DMS53 treated with DMSO at 0.1 percent for 48 hours (cell line): ENCODE data around the gene CPXM1.
"Not testable (repeated sequence)": the region's sequence is repeated elsewhere in the genome, so short reads cannot be mapped to it uniquely, and the experiment has no call there.

Source experiments
- DNase-seq: peaks from one replicate; lab custom pipeline; 2025; ENCODE audit not compliant: unreplicated experiment; lab: John Stamatoyannopoulos, UW

Gene CPXM1

DNA sequence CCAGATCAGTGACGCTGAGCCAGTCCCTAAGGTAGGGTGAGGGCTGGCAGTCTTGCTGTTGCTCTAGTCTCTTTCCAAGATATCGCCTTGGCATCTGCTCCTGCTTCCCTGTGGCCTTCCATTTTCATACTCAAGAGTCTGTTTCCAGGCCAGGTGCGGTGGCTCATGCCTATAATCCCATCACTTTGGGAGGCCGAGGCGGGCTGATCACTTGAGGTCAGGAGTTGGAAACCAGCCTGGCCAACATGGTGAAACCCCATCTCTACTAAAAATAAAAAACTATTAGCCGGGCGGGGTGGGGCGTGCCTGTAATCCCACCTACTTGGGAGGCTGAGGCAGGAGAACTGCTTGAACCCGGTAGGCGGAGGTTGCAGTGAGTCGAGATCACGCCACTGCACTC is 30.3 kb downstream of the CPXM1 start:
- DNase-seq: not testable (repeated sequence)

DNA sequence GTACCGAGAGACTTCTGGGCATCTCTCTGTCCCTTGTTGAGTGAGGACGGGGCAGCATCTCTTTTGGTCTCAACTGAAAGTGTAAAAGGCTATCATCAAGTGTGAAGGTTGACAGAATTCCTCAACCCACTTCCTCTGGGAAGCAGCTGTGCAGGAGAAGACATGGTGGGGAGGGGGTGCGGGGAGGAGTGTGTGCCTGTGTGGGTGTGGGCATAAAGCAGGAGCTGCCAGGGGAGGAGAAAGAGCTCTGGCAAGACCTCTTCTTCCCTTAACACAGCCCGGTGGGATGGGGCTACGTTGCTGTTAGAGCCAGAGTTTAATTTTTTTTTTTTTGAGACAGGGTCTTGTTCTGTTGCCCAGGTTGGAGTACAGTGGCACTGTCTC is 31.8 kb downstream of the CPXM1 start:
- no peak for DNase-seq

DNA sequence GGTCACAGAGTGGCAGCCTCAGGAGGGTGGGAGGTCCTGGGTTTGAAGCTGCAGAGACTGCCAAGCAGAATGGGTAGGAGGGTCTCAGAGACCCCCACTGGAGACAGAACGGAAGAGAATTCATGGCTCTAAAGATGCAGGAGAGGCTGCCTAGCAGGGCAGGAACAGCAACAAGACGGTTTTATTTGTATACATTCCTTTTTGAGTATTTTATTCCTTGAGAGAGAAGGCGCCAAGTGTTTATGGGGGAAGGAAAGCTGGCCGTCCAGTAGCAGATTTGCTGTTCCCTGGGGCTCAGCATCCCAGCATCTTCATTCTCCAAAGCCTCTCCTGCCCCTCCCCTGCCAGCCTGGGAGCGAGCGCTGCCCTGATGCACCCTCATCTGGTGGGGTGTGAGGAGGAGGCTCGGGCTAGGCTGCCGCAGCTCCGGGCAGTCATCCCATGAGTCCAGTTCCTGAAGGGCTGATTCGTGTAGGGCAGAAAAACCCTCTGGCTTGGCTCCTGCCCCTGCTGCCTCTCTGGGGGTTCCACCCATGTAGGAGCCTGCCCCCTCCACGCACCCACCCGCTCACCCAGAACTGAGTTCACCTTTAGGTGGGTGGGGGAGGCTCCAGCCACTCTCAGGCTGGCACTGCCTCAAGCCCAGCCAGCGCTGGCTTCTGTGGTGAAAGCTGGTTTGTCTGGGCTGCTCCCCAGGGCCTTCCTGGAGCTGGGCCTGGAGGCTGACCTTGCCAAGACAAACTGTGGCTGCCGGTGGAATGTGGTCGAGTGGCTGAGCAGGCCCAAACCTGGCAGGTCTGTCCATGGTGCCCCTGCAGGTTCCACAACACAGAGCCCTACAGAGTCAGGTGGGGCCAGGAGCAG is 32.4 kb downstream of the CPXM1 start:
- no peak for DNase-seq

DNA sequence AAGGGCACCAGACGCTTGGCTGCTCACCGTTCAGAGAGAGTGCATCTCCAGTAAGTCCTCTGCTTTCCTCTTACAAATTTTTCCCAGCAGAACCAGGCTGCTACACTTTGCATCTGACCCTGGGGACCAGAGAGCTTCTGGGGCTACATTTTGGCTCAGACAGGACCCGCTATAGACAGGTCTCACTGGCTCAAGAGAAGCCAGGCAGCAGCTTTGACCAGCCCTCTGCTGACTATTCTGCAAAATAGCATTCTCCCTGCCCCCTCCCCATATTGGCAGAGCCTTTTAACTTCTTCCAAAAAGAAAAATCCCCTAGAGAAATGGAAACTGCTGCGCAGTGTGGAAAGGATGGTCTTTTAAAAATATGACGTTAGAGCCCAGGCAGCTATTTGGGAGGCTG is 37.2 kb downstream of the CPXM1 start:
- DNase-seq: no peak

DNA sequence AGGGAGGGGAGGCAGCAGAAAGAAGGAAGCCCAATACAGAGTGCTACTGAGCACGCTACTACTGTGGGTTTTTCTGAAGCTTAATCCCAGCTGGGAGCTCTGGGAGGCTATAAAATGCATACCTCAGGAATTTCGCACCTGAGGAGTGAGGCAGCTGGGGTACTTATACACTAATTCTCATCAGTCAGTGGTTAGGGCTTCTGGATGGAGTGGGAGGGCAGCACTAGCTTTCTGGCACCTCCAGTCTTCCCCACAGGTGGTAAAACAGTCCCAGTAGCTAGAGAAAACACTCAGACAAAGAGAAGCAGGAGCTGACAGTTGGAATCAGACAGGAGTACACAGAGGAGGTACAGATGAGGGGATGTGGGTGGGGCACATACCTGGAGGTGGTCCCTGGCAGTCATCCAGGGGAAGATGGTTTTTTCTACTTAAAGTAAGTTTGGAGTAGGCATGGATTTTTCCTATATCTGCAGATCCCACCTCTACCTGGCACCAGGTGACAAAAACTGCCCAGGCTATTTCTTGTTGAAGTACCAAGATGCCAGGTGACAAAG is 37.8 kb downstream of the CPXM1 start:
- DNase-seq: no peak

DNA sequence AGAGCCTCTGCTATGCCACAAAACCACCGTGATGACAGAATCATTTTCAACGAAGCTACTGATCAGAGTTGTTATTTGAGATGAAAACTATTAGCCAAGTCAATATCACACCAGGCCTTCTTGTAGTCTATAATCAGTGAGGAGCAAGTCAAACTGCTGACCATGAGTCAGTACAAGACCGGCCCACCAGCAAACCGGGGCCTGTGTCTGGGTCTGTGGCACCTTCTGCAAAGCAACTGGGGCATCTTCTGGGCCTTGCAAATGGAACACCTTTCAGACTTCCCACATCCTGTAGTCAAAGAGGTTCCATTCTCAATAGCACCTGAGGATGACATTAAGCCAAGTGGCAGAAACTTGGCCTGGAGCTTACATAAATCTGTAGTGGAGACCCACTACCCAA is 38.5 kb downstream of the CPXM1 start:
- DNase-seq: no peak

DNA sequence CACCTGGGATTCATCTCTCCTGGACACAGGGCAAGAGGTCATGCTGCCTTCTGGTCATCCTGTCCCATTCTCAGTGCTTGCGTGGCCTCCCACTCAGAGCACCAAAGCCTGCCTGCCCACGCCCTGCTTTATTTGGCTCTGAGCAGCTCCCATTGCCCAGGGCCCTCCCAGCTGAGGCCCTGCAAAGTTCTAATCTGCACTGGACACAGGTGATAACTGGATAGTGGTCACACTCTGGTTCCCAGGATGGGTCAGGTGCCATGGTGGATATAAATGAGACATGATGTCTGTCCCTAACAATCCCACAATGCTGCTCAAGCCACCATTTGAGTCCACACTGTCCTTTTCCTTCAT is 39.5 kb downstream of the CPXM1 start:
- no peak for DNase-seq

DNA sequence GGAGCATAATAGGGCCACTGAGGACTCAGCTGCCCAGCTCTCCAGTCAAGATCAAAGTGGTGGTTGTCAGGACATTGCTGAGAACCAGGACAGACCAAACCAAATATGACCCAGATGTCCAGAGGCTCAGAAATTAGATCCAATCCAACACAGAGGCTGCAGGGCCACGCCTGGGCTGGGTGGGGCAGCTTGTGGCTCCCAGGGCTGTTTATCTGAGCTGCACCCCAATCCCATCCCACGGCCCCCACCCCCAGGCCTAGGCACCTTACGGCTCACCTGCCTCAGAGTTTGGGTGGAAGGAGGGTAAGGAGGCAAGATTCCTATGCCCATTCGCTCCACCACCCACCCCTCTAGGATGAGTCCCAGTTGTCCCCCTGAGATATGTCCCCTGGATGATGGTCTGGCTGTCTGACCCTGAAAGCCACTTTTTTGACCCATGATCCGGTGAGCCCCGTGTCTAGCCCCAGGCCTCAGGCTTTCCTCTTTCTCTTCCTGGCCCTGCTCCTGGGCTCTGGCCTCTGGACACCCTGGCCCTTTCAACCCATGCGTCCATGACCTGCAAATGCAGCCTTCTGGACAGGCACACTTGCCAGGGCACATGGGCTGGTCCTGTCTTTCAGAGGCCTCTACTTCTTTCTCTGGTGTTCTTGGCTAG is 40.0 kb downstream of the CPXM1 start:
- no peak for DNase-seq

DNA sequence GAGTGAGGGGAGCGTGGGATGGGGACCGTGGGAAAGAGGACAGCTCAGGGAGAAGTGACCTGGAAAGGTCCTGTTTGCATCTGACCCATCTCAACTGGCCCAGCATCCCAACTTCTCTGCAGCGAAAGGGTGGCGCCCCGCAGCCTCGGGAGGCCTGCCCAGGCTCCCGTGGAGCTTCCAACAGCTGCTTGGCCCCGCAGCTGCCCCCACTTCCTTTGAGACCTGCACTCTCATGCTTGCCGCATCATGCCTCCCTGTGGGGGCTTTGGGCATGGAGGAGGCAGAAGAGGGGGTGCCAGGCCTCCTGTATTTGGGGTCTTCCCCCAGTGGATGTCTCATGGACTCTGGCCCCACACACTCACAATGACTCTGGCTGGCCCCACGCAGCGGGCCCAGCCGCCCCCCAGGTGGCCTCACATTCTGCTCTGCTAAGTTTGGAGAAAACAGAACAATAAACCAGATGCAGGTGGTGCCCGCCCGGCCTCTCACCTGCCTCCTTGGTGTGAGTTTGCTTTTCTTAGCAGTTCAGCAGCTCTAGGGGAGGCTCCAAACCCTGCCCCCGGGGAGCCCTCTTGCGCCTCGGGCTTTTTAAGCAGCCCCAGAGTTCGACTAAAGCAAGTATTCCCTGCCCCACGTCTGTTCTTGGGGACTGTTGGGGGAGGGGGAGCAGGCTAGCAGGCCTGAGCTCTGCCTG is 40.7 kb downstream of the CPXM1 start:
- DNase-seq: no peak

DNA sequence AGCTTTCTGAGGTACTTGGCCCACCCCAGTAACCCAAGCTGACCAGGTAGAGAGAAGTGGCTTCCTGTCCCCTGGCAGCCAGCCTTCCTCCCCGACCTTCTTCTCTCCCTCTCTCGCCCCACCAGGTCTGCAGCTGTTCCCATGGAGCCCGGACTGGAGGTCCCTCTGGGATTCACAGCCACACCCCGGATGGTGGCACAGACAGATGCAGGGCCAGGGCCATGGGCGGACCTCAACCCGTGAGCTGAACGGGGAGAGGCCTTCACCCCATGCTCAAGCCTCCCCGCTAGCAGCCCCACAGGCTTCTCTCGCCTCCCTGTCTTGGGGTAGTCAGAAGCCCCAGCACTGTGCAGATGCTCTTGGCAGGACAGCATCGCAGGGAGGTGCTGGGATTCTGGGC is 41.3 kb downstream of the CPXM1 start:
- no peak for DNase-seq

DNA sequence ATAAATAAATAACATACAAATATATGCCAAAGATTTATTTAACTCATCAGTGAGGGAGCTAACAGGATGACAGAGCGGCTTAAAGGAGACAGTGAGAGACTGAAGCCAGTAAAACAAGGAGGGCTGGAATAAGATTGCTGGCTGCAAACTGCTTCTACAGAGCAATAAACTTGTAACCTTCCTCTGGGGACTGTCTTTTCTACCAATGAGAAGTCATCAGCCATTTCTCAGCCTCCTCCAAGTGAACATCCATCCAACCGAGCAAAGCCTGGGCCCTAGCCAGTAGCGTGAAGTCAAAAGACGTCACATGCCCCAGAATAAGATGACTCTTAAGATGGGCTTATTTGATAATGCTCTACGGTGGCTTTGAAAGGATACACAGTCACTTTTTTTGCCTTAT is 42.5 kb downstream of the CPXM1 start:
- no peak for DNase-seq

DNA sequence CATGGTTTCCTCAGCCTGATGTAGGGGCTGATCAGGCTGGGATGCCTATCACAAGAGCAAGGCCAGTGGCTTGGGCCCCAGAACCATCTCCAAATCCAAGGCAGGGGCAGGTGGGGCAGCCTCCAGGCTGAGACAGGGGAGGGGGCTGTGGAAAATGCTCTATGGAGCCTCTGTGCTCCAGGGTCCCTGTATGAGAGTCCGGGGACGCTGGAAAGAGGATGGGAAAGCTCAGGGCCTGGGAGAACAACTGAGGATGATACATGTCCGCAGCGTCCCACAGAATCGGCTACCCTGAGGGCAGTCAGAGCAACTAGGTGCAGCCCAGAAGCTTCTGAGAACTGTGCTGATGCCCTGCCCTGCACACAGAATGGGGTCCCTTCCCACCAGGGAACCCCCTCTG is 43.4 kb downstream of the CPXM1 start:
- DNase-seq: no peak

DNA sequence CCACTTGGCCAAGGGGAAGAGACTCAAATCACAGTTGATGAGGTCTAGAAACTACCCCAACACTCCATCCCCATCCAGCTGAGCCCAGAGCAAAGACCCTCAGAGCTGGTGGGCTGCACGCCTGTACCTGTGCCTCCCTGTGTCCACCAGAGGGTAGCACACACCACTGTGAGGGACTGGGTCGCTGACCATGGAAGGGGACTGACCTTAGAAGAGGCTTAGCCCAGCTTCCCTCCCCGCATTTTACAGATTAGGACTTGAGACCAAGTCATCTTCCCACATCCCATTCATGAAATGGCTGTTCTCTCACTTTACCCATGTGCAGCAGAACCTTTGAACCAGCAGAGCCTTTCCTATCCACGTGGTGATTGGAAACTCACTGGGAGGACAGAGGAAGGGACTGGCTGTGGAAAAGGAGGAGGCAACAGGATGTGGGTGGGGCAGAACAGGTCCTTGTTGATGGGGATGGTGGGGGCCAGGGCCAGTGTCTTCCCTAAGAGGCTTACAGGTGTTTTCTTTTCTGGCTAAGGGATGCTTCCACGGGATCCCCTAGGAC is 44.3 kb downstream of the CPXM1 start:
- no peak for DNase-seq

DNA sequence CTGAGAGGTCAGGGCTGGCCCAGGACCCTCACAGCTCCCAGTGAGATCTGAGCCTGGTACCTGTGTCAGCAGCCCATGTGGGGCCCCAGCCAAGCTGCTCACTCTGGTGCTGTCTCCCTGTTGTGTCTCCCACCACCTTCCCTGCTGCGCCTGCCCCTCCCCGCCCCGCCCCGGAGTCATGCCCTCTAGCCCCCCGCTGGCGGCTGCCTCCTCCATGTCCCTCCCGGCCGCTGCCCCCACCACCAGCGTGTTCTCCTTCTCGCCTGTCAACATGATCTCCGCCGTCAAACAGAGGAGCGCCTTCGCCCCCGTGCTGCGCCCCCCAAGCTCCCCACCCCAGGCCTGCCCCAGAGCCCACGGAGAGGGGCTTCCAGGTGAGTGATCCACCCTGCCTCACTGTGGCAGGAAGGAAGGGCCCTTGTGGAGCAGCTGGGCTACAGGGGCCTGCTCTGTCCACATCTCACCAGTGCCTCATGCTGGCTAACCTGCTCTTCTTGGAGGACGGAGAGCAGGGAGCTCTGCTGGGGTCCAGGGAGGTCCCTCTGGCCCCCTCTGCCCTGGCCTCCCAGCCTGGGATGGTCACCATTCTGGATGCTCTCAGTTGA is 44.9 kb downstream of the CPXM1 start:
- DNase-seq: no peak

DNA sequence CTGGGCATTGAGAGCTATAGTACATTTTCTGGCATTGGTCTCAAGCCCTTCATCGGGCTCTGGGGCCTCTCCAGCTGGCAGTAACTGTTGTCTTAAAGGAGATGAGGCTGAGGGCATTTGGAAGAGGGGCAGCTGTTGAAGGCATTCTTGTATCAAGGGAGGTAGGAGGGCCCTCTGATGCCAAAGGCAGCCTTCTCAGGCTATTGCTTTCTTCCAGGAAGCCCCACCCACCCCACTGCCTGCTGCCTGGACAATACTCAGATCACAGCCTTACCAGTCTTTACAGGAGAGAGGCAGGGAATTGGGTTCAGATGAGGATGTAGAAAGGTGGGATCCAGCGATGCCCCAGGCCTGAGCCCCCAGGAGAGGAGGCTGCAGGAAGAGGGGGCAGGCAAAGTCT is 46.0 kb downstream of the CPXM1 start:
- no peak for DNase-seq

DNA sequence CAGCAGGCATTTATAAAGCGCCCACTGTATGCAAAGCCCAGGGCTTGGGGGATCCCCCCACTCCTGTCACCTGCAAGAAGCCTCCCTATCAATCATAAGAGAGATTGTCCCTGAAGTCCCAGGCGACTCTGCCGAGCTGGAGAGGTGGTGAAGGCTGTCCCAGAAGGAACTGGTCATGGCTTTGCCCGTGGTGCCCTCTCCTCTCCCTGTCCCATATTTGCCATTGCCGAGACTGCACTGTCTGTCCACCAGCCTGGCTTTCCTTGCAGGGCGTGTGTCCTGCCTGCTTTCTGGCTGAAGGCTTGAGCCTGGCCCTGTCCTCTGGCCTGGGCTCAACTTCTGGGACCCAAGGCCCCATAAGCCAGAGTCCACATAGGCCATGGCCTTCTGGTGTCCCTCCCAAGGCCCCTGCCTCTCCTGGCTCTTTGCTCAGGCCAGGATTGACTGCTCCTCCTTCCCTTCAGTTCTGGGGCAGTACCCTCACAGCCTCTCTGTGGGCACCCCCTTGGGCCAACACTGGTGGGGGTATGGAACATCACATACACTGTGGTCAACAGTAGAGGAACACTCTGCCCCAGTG is 46.9 kb downstream of the CPXM1 start:
- no peak for DNase-seq

DNA sequence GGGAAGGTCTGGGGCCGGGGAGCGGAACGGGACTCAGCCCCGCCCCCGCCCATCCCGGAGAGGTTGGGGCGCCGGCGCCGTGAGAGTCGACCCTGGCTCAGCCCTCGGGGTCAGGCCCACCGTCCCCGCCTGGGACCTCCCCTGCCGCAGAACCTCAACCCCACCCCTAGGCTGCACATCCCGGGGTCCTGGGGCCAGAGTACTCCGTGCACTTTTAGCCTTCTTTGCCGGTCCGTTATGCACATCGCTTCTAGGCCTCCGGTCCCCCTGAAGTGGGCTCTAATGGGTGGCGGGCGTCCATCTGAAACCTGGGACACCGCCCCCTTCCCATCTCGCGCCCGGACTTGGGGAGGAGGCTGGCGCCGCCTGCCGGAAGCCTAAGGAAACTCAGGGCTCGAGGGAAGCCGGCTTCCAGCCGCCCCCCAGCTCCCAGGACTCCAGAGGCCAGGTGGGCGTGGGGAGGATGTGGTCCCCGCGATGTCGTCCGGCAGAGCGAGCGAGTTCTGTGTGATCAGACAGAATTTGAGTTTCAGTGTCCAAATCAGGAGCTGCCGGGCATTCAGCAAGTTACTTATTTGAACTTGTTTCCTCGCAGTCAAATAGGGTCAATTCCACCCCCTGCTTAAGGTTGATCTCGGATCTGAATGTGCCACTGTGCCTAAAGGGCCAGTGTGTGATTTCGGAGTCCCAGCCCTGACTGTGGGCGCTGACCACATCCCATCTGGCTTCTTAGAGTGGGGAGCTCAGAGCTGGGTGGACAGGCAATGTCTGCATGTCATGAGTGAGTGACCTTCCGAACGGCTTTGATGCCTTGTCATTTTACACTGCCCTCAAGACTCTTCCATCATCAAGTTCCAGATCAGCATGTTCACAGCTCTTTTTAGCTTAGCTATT is 47.6 kb downstream of the CPXM1 start:
- DNase-seq: peak; percentile 31

DNA sequence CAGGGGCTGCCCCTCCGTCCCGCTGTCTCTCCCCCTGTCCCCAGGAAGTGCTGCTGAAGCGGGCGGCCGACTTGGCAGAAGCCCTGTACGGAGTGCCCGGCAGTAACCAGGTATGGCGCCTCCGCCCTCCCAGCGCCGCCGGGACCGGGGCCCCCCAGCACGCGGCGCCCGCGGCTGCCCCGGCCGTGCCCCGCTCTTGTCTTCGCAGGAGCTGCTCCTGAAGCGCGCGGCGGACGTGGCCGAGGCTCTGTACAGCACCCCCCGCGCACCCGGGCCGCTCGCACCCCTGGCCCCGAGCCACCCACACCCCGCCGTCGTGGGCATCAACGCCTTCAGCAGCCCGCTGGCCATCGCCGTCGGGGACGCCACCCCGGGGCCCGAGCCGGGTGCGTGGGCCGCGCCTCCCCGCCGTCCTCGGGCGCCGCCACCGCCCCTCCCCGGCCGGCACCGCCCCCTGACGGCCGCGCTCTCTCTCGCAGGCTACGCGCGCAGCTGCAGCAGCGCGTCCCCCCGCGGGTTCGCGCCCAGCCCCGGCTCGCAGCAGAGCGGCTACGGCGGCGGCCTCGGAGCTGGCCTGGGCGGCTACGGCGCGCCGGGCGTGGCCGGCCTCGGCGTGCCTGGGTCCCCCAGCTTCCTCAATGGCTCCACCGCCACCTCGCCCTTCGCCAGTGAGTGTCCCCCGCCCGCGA is 48.4 kb downstream of the CPXM1 start:
- peak; percentile 29 for DNase-seq

DNA sequence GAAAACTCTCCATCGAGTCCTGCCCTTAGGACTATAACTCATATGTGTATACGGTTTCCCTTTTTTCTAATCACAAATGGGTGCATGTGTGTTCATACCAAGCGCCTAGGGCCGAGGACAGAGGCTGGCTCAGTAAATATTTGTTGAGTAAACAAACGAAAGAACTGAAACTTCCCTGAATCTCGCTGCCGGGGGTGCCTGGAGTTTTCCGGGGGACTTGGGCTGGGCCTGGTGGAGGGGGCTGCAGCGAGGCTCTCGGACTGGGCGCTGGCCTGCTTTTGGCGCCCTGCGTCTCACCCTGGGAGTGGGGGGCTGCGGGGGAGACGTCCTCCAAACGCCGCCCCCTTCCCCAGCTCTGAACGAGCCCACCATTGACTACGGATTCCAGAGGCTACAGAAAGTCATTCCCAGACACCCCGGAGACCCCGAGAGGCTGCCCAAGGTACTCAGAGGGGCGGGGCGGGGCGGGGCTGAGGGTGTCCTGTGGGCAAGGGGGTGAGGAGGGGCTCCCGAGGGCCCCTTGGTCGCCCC is 49.0 kb downstream of the CPXM1 start:
- DNase-seq: peak; percentile 48
